Natural killer cell treated with Interleukin-12 subunit alpha and Interleukin-12 subunit beta and Interleukin-15 and Interleukin-18, amount 100 ng/mL, for 72 hours (primary cell): ENCODE results near the gene ZBP1. TPM values are rescaled to one million over a fixed set of nuclear protein-coding genes. Genes with fewer than 3 reads are reported as not detected.

Experiments used
- ATAC-seq, 2 donors: fragments of 150-1000 bp; cut with Tn5 transposase in 1 of 2; sonication (Bioruptor Pico), chemical (Tn5 transposase) in 1 of 2; 2 replicates each; pipeline ENCODE4 v1.10.0; 2021
- DNase-seq: peaks from one replicate; pipeline ENCODE4 v3.0.0; 2022; ENCODE audit warnings: low spot score
- H3K27ac Mint-ChIP-seq, 2 donors: 1 replicate in 1 of 2; 2 replicates in 1 of 2; pipeline ENCODE4 v1.8.0; 2022; ENCODE audit warnings: mixed read lengths in 2 of 2, mild to moderate bottlenecking in 1 of 2, moderate library complexity in 1 of 2
- H3K27me3 Mint-ChIP-seq, 2 donors: 1 replicate in 1 of 2; 2 replicates in 1 of 2; pipeline ENCODE4 v1.8.0; 2022; ENCODE audit warnings: mixed read lengths in 2 of 2
- H3K36me3 Mint-ChIP-seq: one replicate; pipeline ENCODE4 v1.8.0; 2022; ENCODE audit warnings: mixed read lengths
- H3K4me1 Mint-ChIP-seq, 2 donors: 1 replicate in 1 of 2; 2 replicates in 1 of 2; pipeline ENCODE4 v1.8.0; 2022; ENCODE audit warnings: low read depth in 2 of 2, mixed read lengths in 2 of 2, mild to moderate bottlenecking in 1 of 2
- H3K4me3 Mint-ChIP-seq: one replicate; pipeline ENCODE4 v1.8.0; 2022; ENCODE audit warnings: mixed read lengths
- H3K9me3 Mint-ChIP-seq: 2 replicates; pipeline ENCODE4 v1.8.0; 2022; ENCODE audit warnings: mixed read lengths
- total RNA-seq, 2 donors: library from RNA; stranded (reverse); gene quantifications; one replicate each; pipeline ENCODE4 v1.2.3, GENCODE V29; 2022

Gene ZBP1
- total RNA-seq, 2 donors from 2014 or later = 4.8 to 4.9 TPM

DNA sequence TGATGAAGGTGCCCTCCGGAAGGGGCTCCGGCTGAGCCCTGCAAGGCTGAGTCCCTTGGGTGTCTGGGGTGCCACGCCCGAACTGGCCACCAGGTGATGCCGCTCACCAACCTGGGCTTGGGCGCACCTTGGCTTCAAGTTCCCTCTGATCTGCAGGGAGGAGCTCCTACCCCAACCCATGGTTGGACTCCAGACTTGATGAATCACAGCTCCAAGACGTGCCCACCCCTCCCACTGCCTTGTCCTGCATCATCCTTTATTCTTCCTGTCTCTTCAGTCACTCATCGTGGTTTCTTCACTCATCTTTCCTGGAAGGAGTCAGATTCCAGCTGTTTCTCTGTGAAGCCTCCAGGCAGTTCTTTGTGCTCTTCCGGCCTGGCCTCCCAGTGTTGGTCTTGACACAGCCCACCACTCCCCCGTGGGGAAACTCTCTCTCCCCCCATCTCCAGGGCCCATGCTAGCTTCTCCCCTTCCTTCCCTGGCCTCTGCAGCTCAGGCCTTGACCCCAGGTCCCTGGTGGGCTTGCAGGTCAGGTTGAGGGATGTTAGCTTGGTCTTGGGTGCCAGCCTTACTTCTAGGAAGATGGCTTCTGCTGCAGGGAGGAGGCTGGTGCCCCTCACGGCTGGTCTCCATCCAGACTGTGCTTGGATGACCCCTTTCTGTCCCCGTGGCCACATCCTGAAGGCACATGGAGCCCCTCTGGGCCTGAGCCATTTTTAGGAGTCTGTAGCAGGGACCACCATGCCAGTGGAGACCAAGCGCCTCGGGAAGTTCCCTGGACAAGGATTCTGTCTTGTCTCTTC, 2.6 kb upstream of the ZBP1 start:
- H3K4me1 Mint-ChIP-seq = peaks cover 52 to 58% of the 10 kb centered on the region in 2 donors

DNA sequence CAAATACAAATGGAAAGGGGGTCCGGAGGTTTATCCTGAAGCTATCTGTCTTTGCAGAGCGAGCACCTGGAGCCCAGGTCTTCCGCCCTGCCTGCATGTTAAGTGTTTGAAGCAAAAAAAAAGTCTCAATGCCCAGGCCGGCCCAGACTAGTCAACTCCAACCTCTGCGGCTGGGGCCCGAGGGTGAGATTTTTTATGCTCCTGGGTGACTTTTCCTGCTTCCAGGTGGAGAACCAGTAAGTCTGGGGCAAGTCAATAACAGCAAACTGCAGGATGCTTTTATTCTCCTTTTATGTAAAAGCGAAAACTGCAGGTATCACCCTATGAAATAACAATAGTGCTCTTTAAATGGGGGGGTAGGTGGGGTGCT, 2.0 kb upstream of the ZBP1 start:
- no peaks in the 10 kb centered on the region for H3K27me3 Mint-ChIP-seq
- no peak for DNase-seq
- no peaks in the 10 kb centered on the region for H3K36me3 Mint-ChIP-seq
- H3K9me3 Mint-ChIP-seq = no peaks in the 10 kb centered on the region
- H3K4me1 Mint-ChIP-seq = peaks cover 55 to 59% of the 10 kb centered on the region in 2 donors
- H3K4me3 Mint-ChIP-seq = peak overlapping the region; percentile 21
- no peak overlapping the region for H3K27ac Mint-ChIP-seq
- ATAC-seq = no peak

More for the DNA sequence above, 2.6 kb upstream of the ZBP1 start:
- H3K9me3 Mint-ChIP-seq = no peaks in the 10 kb centered on the region
- H3K4me3 Mint-ChIP-seq = peak overlapping the region; percentile 21
- H3K36me3 Mint-ChIP-seq = no peaks in the 10 kb centered on the region
- no peaks in the 10 kb centered on the region for H3K27me3 Mint-ChIP-seq
- peak overlapping the region in 1 of 2 donors; percentile 58 for H3K27ac Mint-ChIP-seq
- DNase-seq (no peak), ATAC-seq (no peak)

DNA sequence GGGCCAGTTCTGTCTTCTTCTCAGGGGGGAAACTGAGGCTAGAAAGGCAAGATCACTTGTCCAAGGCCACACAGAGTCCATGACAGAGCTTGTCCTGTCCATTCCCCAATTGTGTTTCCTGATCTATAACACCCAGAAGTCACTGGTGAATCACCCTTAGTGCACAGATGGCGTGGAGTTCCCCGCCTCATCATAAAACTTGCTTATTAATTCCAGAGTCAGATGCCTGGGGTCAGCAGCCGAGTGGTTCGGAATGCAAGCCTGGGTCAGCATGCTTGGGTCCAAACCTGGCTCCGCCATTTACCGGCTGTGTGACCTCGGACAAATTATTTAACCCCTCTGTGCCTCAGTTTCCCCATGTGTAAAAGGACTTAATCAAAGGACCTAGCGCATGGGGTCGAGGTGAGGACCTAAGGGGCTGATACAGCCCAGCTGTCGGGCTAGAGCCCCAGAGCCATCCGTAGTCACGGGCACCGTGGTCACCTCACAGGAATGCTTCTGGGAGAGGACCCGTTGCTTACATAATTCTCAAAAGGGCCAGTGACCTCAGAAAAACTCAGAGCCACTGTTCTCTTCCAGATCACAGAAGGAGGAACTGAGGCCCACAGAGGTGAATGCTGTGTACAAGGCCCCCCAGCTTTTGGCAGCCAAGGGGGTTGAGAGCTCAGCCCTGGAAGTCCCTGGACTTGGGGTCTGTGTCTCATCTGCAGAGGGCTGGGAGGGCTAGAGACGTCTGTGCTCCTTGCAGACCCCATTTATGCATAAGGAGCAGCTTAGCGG, 1.4 kb upstream of the ZBP1 start:
- H3K4me3 Mint-ChIP-seq = peak overlapping the region; percentile 73
- no peak for ATAC-seq
- no peaks in the 10 kb centered on the region for H3K36me3 Mint-ChIP-seq
- H3K9me3 Mint-ChIP-seq = no peaks in the 10 kb centered on the region
- H3K4me1 Mint-ChIP-seq = peaks cover 58 to 60% of the 10 kb centered on the region in 2 donors
- peak overlapping the region; percentile 91 to 93 for H3K27ac Mint-ChIP-seq
- DNase-seq = no peak
- H3K27me3 Mint-ChIP-seq = no peaks in the 10 kb centered on the region

DNA sequence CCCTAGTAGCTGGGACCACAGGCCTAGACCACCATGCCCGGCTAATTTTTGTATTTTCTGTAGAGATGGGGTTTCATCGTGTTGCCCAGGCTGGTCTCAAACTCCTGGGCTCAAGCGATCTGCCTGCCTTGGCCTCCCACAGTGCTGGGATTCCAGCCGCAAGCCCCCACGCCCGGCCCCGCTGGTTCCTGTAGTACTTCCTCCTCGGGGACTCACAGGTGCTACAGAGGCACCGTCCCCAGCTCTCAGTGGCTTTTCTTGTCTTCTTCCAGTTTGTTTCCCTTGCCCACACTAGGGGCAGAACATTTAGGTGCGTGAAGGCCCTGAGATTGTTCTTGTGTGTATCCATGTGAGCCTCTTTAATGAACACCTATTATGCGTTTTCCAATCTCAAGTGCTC, 773 bp upstream of the ZBP1 start:
- H3K27ac Mint-ChIP-seq = peak overlapping the region; percentile 91 to 93
- no peaks in the 10 kb centered on the region for H3K9me3 Mint-ChIP-seq
- no peaks in the 10 kb centered on the region for H3K27me3 Mint-ChIP-seq
- no peaks in the 10 kb centered on the region for H3K36me3 Mint-ChIP-seq
- ATAC-seq (no peak), DNase-seq (no peak)
- H3K4me1 Mint-ChIP-seq = peaks cover 53 to 55% of the 10 kb centered on the region in 2 donors
- peak overlapping the region; percentile 73 for H3K4me3 Mint-ChIP-seq

DNA sequence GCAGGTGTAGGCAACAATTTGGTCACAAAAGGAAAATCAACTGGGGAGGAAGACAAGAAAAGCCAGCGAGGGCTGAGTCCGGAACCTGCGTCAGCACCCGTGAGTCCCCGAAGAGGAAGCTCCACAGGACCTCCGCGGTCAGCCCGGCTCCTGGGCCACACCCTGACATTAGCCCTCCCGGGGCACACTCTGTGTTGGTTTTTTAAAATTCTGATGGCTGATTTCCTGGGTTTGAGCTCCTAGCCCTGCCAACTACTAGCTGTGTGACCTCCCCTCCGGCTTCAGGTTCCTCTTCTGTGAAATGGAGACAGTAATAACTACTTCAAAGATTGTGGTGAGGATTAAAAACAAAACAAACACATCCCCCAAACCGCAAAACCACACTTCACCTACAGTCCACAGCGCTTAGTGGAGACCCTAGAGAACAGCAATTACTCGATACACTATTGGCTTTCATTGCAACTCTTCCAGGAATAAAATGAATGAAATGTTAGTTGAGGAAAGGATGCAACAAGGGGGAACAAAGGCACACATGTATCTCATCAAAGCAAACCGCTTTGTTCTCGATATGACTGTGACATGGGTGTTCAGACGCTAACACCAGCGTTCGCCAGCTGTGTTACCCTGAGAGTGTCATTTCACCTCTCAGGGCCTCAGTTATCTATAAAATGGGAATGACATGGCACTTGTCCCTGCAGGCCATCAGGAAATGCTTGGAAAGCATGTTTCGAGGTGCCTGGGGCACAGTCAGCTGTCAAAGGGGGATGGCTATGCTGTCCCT, 985 bp downstream of the ZBP1 start:
- Mint-ChIP-seq H3K27ac (peak overlapping the region; percentile 91 to 93), H3K36me3 (no peaks in the 10 kb centered on the region), H3K9me3 (no peaks in the 10 kb centered on the region), H3K4me3 (peak overlapping the region; percentile 73), H3K27me3 (no peaks in the 10 kb centered on the region), H3K4me1 (peaks cover 49 to 52% of the 10 kb centered on the region in 2 donors)
- ATAC-seq (peak; percentile 87 to 88), DNase-seq (peak; percentile 85)

DNA sequence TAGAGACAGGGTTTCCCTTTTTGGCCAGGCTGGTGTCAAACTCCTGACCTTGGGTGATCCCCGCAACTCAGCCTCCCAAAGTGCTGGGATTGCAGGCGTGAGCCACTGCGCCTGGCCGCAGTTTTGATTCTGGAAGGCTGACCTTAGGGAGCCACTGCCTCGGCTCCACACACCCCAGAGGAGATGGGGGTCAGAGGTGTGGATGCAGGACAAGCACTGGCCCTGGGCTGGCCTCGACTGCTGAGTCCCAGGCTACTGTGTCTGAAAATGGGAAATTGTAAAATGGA, 1.5 kb downstream of the ZBP1 start:
- H3K4me1 Mint-ChIP-seq = peaks cover 47 to 52% of the 10 kb centered on the region in 2 donors
- DNase-seq (no peak), ATAC-seq (peak in 1 of 2 donors; percentile 0)
- H3K9me3 Mint-ChIP-seq = no peaks in the 10 kb centered on the region
- no peaks in the 10 kb centered on the region for H3K27me3 Mint-ChIP-seq
- no peaks in the 10 kb centered on the region for H3K36me3 Mint-ChIP-seq
- H3K4me3 Mint-ChIP-seq = peak overlapping the region; percentile 73
- peak overlapping the region; percentile 91 to 93 for H3K27ac Mint-ChIP-seq

DNA sequence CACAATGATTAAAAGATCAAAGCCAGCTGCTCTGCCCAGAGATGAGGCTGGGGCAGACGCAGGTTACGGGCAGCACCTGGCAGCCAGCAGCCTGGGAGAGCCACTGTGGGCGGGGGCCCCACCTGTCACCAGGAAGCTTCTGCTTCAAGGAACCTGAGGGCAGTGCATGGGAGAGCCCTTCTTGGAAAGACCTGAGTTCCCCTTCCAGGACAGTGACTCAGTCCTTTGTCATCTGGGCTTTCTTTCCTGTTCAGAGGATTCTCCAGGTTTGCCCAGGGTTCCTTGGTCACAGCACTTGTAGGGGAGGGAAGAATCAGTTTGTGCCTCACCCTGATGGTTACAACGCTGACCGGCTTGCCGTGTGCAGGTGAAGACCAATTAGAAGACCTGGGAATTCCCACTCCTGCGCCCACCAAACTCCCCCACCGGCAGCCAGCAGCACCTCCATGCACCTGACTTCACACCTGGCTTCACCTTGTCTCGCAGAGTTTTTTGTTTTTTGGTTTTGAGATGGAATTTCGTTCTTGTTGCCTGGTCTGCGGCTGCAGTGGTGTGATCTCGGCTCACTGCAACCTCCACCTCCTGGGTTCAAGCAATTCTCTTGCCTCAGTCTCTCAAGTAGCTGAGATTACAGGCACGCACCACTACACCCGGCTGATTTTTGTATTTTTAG, 2.0 kb downstream of the ZBP1 start:
- no peaks in the 10 kb centered on the region for H3K36me3 Mint-ChIP-seq
- H3K4me3 Mint-ChIP-seq = peak overlapping the region; percentile 73
- DNase-seq (no peak), ATAC-seq (no peak)
- H3K27ac Mint-ChIP-seq = peak overlapping the region; percentile 91 to 93
- no peaks in the 10 kb centered on the region for H3K27me3 Mint-ChIP-seq
- H3K9me3 Mint-ChIP-seq = no peaks in the 10 kb centered on the region
- peaks cover 47 to 52% of the 10 kb centered on the region in 2 donors for H3K4me1 Mint-ChIP-seq

DNA sequence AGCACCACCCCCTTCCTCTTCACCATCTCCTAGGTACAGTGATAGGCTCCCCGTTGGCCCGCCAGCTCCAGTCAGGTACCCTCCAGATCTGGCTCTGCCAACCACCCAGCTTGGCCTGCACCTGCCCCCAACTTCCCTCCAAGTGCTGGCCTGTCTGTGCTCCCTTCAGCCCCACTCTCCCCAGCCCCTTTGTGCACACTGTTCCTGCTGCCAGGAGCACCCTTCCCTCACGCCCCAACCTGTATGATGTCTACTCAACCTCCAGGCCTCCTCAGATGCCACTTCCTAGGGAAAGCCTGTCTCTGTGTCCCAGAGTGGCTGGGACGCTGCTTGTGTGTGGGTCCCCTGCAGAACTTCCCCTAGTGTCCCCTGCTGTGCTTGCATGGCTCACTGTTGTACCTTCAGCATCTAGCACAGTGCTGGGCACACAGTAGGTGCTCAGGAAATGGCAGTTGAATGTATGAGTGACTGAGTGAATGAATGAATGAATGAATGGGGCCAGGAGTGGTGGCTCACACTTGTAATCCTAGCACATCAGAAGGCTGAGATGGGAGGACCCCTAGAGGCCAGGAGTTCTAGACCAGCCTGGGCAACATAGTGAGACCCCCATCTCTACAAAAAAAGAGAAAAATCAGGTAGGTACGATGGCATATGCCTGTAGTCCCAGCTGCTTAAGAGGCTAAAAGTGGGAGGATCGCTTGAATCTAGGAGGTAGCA, 3.0 kb downstream of the ZBP1 start:
- H3K27me3 Mint-ChIP-seq = no peaks in the 10 kb centered on the region
- H3K36me3 Mint-ChIP-seq = no peaks in the 10 kb centered on the region
- peak overlapping the region; percentile 33 for H3K4me3 Mint-ChIP-seq
- peaks cover 42 to 45% of the 10 kb centered on the region in 2 donors for H3K4me1 Mint-ChIP-seq
- H3K9me3 Mint-ChIP-seq = no peaks in the 10 kb centered on the region
- no peak for DNase-seq
- ATAC-seq = no peak
- H3K27ac Mint-ChIP-seq = peak overlapping the region; percentile 91 to 93

DNA sequence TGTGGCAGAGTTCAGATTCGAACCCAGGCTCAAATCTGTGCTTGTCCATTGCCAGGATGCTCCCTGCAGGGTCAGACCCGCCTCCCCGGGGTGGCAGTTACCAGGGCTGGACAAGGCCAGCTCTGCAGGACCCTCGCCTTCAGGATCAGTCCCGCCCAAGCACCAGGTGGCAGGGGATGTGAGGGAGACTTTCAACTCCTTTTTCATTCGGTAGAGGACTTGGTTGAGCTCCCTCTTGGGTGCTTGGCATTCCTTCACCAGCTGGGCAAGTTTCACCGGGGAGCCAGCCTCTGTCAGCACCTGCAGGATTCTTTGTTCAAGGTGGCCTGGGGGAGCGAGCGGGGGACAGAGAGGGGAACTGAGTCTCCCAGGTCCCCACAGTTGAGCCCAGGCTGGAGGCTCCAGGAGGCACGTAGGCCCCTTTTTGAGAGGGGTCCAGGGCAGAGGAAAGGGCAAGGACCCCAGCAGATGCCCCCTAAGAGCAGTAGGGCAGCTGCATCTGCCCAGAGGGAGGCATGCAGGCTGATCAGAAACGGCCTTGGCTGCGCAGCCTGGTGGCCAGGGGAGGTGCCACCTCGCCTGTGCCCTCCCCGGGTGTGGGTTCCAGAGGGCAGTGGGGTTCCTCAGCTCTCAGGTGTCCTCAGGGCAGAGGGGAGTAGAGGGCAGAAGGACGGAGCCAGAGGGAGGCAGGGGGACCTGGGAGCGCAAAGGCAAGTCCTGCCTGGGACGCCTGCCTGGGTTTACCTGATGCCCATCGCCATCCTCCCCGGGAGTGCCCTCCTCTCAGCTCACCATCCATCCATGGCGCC, 3.9 kb downstream of the ZBP1 start:
- H3K36me3 Mint-ChIP-seq = no peaks in the 10 kb centered on the region
- peak overlapping the region in 1 of 2 donors; percentile 91 for H3K27ac Mint-ChIP-seq

DNA sequence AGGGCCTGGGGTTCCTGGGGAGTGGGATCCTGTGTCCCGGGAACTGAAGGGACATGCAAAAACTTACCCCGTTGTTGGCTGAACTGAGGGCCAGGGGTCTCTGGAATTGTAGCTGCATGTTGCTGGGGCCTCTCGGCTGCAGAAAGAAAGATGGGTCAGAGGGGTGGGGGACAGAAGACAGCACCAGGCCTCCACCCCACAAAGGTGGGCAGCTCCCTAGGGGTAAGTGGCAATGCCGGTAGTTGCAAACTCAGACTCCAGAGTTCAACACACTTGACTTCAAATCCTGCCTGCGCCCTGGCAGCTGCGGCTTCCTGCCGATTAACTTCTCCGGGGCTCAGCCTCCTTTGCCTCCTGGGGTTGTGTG, 4.8 kb downstream of the ZBP1 start:
- no peaks in the 10 kb centered on the region for H3K27me3 Mint-ChIP-seq
- no peak overlapping the region for H3K4me3 Mint-ChIP-seq
- H3K36me3 Mint-ChIP-seq = no peaks in the 10 kb centered on the region
- H3K27ac Mint-ChIP-seq = peak overlapping the region in 1 of 2 donors; percentile 23
- DNase-seq = no peak
- no peaks in the 10 kb centered on the region for H3K9me3 Mint-ChIP-seq
- peaks cover 34 to 36% of the 10 kb centered on the region in 2 donors for H3K4me1 Mint-ChIP-seq
- ATAC-seq = no peak

More for the DNA sequence above, 3.9 kb downstream of the ZBP1 start:
- ATAC-seq = no peak
- Mint-ChIP-seq H3K27me3 (no peaks in the 10 kb centered on the region), H3K9me3 (no peaks in the 10 kb centered on the region), H3K4me3 (no peak overlapping the region), H3K4me1 (peaks cover 40 to 44% of the 10 kb centered on the region in 2 donors)
- DNase-seq = no peak

DNA sequence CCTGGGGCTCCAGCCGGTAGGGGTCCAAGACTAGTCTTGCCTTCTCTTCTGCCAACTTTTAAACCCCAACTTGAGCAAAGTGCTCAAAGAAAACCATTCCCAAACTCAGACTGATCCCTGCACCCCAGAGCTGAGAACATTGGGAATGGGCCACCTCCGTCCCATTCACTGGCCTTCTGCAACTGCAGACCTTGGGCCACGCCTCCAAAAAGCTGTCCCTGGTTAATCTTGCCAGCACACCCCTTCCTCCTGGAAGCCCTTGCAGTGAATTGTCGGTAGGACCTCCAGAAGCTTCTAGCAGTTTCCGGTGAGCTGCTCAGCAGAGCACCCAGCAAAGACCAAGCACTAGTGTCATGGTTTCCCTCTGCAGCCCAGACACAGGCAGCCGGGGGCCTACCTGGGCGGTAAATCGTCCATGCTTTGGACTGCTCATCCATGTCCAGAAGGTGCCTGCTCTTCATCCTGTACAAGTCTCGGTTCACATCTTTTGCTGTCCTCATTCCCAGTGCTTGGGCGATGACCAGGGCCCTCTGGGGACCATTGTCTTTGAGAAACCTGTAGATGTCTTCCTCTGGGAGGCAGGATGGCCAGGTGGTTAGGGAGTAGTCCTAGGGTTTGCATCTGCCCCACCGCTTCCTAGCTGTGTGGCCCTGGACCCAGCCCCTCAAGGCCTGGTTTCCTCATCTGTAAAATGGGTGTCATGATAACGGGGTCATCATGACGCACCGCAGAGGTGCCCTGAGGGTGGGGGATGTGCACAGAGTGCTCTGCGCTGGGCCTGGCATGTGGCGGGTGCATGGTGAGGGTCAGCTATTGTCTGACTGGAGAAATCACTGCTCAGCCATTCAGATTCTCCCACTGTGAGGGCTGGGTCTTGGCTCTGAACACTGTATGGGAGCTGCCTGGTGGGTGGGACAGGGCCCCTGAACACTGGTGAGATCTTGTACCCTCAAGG, 5.5 kb downstream of the ZBP1 start:
- ATAC-seq (no peak), DNase-seq (no peak)
- Mint-ChIP-seq H3K27me3 (no peaks in the 10 kb centered on the region), H3K4me3 (no peak overlapping the region), H3K36me3 (no peaks in the 10 kb centered on the region), H3K9me3 (no peaks in the 10 kb centered on the region), H3K27ac (no peak overlapping the region), H3K4me1 (peaks cover 28 to 29% of the 10 kb centered on the region in 2 donors)
